ENCODE results near the gene CCR7. TPM values are rescaled to one million over a fixed set of nuclear protein-coding genes. Genes with fewer than 3 reads are reported as not detected.

Gene CCR7
- total RNA-seq, 2 experiments from 2014 or later, result 150 to 156 TPM

DNA sequence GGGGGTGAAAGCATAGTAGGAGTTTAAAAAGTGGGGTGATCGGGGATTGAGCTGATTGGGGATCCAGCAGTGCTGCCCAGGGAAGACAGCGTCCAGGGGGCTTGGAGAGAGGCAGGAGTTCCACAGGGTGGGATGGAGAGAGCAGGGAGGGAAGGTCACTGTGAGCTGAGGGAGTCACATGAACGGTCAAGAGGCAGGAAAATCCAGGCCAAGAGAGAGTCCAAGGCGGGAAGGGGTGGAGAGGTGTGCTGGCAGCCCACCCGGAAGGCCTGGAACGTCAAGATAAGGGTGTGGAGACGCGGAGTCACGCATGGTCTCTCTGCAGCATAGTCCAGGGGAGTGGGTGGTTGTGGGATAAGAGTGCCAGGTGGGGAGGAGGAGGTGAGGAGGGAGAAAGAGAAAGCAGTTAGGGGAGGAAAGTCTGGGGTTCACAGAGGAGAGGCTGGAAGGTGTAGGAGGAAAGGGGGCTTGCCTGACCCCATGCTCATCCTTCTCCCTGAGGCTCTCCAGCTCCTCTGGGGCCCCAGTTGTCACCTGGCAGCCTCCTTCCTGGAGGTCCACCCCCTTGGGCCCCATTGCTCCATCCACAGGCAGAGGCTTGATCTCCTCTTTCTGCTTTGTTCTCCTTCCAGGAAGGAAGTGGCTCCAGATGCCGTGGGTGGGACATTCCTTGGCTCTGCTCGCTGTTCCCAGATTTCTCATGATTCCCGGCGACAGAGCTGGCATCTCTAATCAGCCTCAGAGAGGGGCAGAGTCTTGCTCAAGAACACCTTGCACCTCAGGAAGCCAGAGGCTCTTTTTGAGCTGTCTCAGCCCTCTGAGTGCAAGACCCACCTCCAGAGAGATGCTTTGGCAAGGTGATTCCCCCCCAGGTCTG lies 28.7 kb downstream of the CCR7 start:
- Mint-ChIP-seq H3K9me3 (no peaks in the 10 kb centered on the region), H3K27ac (peak overlapping the region; percentile 42), H3K27me3 (ENCODE audit: low read depth) (no peaks in the 10 kb centered on the region), H3K4me3 (no peak overlapping the region), H3K36me3 (ENCODE audit: low read depth) (no peaks in the 10 kb centered on the region), H3K4me1 (ENCODE audit: low read depth) (peaks cover 90% of the 10 kb centered on the region)
- intact Hi-C loops (cut with micrococcal nuclease), result no loop called here
- no peak for DNase-seq
- CTCF ChIA-PET, result interaction anchor here (0.8 to 16.6 kb wide), 9 partner anchors 8 to 174 kb away, joined by 3 to 276 read pairs (median 4); partner anchors contain the start of genes CCR7 and TOP2A

DNA sequence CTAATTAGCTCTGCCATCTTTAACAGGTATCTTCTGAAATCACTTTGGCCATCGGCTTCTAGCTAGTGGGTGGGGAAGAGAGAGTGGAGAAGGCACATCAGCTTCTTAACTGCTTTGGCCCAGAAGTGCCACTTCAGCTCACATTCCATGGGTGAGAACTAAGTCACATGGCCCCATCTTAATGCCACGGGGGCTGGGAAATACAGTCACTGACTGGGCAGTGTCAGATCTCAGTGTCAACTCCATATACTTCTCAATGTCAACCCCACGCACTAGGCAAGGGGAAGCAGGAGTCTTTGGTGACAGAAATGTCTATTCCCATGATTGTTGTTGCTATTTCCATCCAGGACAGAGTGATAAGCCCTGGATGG lies 29.4 kb downstream of the CCR7 start:
- H3K4me3 Mint-ChIP-seq, result no peak overlapping the region
- H3K9me3 Mint-ChIP-seq, result no peaks in the 10 kb centered on the region
- intact Hi-C loops (cut with micrococcal nuclease), result no loop called here
- peaks cover 90% of the 10 kb centered on the region for H3K4me1 Mint-ChIP-seq (ENCODE audit: low read depth)
- H3K27me3 Mint-ChIP-seq (ENCODE audit: low read depth), result no peaks in the 10 kb centered on the region
- H3K27ac Mint-ChIP-seq, result peak overlapping the region; percentile 42
- H3K36me3 Mint-ChIP-seq (ENCODE audit: low read depth), result no peaks in the 10 kb centered on the region
- no peak for DNase-seq
- CTCF ChIA-PET, result interaction anchor here (0.7 to 16.6 kb wide), 9 partner anchors 13 to 252 kb away, joined by 3 to 276 read pairs (median 22); partner anchors contain the start of genes CCR7, IGFBP4 and TOP2A

DNA sequence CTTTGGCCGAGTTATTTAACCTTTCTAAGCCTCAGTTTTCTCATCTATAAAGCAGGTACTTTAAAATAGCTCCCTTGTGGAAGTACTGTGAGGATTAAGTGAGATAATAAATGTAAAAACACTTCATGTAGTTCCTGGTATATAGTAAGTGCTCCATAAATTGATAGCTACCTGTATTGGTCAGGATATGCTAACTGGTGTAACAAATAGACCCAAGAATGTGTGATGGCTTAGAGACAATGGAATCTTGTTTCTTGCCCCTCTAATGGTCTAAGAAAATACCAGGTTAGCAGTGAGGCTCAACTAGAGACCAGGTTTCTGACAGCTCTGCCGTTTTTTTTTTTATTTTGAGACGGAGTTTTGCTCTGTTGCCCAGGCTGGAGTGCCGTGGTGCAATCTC lies 29.8 kb downstream of the CCR7 start:
- CTCF ChIA-PET, result interaction anchor here (0.6 to 16.6 kb wide), 13 partner anchors 13 to 252 kb away, joined by 3 to 276 read pairs (median 22); partner anchors contain the start of genes CCR7, GJD3, IGFBP4 and TOP2A
- intact Hi-C loops (cut with micrococcal nuclease), result no loop called here
- H3K4me3 Mint-ChIP-seq, result no peak overlapping the region

DNA sequence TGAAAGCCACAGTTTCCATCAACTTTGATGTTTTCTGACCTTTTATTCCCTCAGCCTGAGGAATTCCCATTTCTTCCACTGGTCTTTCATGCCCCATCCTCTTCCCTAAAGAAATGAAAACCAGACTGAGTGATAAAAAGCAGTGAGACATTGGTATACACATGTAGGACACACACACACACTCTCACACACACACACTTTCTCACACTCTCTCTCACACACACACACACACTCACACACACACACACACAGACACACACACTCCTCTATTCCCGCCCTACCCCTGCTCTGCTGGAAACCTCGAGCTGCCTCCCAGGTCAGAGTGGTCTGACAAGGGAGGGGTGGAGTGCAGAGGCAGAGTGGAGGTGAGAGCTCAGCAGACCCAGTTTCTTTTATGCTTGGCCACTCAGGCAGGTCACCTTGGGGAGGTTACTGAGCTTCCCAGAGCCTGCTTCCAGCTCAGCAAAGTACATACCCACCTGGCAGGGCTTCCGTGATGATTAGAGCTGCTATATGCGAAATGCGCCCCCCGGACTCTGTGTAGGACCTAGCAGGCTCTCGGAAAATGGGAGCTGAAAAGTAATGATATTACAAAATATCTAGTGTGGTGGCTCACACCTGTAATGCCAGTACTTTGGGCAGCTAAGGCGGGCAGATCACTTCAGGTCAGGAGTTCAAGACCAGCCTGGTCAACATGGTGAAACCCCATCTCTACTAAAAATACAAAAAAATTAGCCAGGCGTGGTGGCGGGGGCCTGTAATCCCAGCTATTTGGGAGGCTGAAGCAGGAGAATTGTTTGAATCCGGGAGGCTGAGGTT lies 30.7 kb downstream of the CCR7 start:
- H3K4me1 Mint-ChIP-seq (ENCODE audit: low read depth), result peaks cover 90% of the 10 kb centered on the region
- no peaks in the 10 kb centered on the region for H3K9me3 Mint-ChIP-seq
- no peaks in the 10 kb centered on the region for H3K36me3 Mint-ChIP-seq (ENCODE audit: low read depth)
- peak overlapping the region; percentile 64 for H3K27ac Mint-ChIP-seq
- intact Hi-C loops (cut with micrococcal nuclease), result no loop called here
- CTCF ChIA-PET, result interaction anchor here (0.6 to 16.6 kb wide), 24 partner anchors 9 to 227 kb away, joined by 3 to 276 read pairs (median 6); partner anchors contain the start of genes CCR7, GJD3, IGFBP4 and TOP2A
- no peak for DNase-seq
- no peak overlapping the region for H3K4me3 Mint-ChIP-seq
- no peaks in the 10 kb centered on the region for H3K27me3 Mint-ChIP-seq (ENCODE audit: low read depth)

More for the DNA sequence above, 29.8 kb downstream of the CCR7 start:
- Mint-ChIP-seq H3K4me1 (ENCODE audit: low read depth) (peaks cover 90% of the 10 kb centered on the region), H3K9me3 (no peaks in the 10 kb centered on the region), H3K27me3 (ENCODE audit: low read depth) (no peaks in the 10 kb centered on the region), H3K36me3 (ENCODE audit: low read depth) (no peaks in the 10 kb centered on the region), H3K27ac (no peak overlapping the region)
- no peak for DNase-seq

DNA sequence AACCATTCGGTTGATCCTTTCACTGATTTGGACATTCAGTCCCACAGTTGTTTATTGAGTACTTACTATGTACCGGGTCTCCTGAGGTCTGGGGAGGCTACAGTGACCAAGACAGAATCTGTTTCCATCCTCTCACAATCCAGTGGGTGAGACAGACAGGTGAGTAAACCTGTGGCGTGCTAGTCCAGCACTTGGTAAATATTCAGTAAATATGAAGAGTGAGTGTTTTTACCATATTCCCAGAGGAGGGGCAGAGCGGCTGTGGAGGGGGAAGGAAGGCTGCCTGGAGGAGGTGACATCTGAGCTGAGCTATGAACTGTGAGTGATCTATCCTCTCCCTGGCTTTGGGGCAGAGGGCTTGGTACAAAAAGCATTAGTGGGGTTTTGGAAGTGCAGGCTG lies 31.4 kb downstream of the CCR7 start:
- intact Hi-C loops (cut with micrococcal nuclease), result loop anchor here (1.0 kb wide), 7 partner anchors 7 to 176 kb away; no protein-coding TSS in a partner anchor
- Mint-ChIP-seq H3K27ac (peak overlapping the region; percentile 74), H3K4me3 (peak overlapping the region; percentile 17), H3K36me3 (ENCODE audit: low read depth) (no peaks in the 10 kb centered on the region), H3K9me3 (no peaks in the 10 kb centered on the region), H3K4me1 (ENCODE audit: low read depth) (peaks cover 90% of the 10 kb centered on the region), H3K27me3 (ENCODE audit: low read depth) (no peaks in the 10 kb centered on the region)
- no peak for DNase-seq
- CTCF ChIA-PET, result interaction anchor here (0.7 to 16.6 kb wide), 36 partner anchors 8 to 250 kb away, joined by 3 to 276 read pairs (median 6); partner anchors contain the start of genes CCR7, GJD3, IGFBP4 and TOP2A

DNA sequence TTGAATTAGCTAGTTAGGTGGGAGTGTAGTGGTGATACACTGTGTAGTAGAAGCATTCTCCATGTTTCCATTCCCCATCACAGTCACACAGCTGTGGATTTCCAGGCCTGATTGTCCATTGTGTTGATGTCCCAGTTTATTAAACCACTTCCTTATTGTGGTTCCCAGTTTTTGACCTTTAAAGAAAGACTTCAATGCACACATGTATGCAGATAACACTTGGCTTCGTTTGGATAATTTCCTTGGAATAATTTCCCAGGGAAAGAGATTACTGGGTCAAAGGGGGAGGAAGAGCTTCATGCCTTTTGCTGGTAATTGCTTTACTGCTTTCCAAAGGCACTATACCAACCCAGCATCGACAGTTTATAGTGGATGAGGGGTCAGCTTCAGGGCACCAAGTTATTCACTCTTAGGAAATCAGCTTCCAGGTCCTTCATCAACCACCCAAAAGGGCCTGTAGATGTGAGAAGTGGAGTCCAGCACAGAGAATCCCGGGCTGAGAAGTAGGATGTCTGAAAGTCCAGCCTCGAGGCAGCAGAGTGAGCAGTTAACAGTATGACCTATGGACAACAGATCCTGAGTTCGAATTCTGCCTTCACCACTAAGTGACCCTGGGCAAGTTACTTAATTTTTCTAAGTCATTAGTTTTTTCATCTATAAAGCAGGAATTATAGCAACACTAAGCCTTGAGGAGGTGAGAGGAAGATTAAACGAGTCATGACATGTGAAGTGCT lies 32.6 kb downstream of the CCR7 start:
- Mint-ChIP-seq H3K4me3 (peak overlapping the region; percentile 61), H3K27me3 (ENCODE audit: low read depth) (no peaks in the 10 kb centered on the region), H3K9me3 (no peaks in the 10 kb centered on the region), H3K4me1 (ENCODE audit: low read depth) (peaks cover 86% of the 10 kb centered on the region), H3K27ac (peak overlapping the region; percentile 91), H3K36me3 (ENCODE audit: low read depth) (no peaks in the 10 kb centered on the region)
- intact Hi-C loops (cut with micrococcal nuclease), result loop anchor here (1.0 kb wide), 7 partner anchors 9 to 174 kb away; no protein-coding TSS in a partner anchor
- peak; percentile 7 for DNase-seq
- CTCF ChIA-PET, result interaction anchor here (0.5 to 16.6 kb wide), 47 partner anchors 8 to 463 kb away, joined by 3 to 276 read pairs (median 5); partner anchors contain the start of genes CCR7, GJD3, IGFBP4 and TOP2A

DNA sequence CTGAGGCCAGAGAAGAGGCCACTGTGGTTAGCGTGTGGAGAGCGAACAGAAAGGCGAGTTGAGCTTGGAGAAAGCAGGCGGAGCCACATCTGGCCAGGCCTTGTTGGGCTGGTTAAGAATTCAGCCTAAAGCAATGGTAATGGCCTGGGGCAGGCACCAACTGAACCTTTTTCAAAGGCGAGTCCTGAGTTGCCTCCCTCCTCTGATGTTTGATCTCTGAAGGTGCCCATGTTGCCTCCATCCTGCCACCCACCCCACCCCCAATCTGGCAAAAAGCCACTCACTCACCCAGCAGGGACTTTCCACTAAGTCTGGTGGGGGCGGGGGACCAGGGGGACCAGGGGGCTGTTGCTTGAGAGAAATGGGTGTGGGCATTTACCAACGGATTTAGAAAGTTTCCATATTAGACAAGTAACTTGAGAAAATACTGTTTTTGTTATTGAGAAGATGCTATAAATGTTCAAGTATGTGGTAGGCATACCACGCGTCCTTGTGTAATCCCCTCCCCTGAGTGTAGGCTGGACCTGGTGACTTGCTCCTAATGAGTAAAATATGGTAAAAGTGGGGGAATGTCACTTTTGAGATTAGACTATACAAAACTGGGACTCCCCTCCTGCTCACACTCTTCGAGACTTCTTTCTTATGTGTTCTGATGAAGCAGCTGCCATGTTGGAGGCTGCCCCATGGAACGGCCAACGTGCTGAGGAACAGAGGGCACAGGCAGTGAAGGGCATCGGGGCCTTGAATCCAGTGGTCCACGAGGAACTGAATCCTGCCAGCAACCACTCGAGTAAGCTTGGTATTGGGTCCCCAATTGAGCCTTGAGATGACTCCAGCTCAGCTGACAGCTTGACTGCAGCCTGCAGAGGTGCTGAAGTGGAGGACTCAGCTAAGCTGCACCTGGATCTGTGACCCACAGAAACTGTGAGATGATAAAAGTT lies 34.0 kb downstream of the CCR7 start:
- Mint-ChIP-seq H3K36me3 (ENCODE audit: low read depth) (no peaks in the 10 kb centered on the region), H3K27ac (peak overlapping the region; percentile 91), H3K27me3 (ENCODE audit: low read depth) (no peaks in the 10 kb centered on the region), H3K4me3 (peak overlapping the region; percentile 61), H3K4me1 (ENCODE audit: low read depth) (peaks cover 72% of the 10 kb centered on the region), H3K9me3 (no peaks in the 10 kb centered on the region)
- peak; percentile 95 for DNase-seq
- intact Hi-C loops (cut with micrococcal nuclease), result loop anchor here (1.0 kb wide), 4 partner anchors 15 to 86 kb away; no protein-coding TSS in a partner anchor
- CTCF ChIA-PET, result interaction anchor here (0.6 to 16.6 kb wide), 21 partner anchors 9 to 226 kb away, joined by 3 to 276 read pairs (median 7); partner anchors contain the start of genes CCR7, GJD3, IGFBP4 and TOP2A

DNA sequence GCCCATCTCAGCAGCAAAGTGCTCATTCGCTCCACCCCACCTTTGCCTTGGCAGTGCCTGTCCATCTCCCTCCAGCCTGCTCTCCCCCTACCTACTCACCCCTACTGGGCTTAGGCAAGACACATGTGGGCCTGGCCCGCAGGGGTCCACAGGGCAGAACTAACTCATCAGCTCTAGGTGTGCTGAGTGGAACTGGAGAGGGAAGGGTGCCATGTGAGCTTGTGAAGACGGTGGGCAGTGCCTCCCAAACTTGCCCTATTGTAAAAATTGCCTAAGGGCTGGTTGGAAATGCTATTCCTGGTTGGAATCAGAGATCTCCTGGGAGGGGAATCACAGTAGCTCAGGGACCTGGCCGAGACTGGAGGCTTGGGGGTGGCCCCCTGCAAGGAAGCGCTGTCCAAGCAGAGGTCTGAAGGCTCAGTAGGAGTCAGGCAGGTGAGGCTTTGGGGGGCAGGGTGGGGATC lies 34.7 kb downstream of the CCR7 start:
- Mint-ChIP-seq H3K4me3 (no peak overlapping the region), H3K27ac (peak overlapping the region; percentile 91), H3K27me3 (ENCODE audit: low read depth) (no peaks in the 10 kb centered on the region), H3K36me3 (ENCODE audit: low read depth) (peaks cover 4% of the 10 kb centered on the region), H3K9me3 (peaks cover 4% of the 10 kb centered on the region), H3K4me1 (ENCODE audit: low read depth) (peaks cover 66% of the 10 kb centered on the region)
- CTCF ChIA-PET, result interaction anchor here (3.3 to 16.6 kb wide), 7 partner anchors 12 to 173 kb away, joined by 17 to 276 read pairs (median 81); partner anchors contain the start of genes CCR7, GJD3, IGFBP4 and TOP2A
- DNase-seq, result peak; percentile 8
- intact Hi-C loops (cut with micrococcal nuclease), result no loop called here

DNA sequence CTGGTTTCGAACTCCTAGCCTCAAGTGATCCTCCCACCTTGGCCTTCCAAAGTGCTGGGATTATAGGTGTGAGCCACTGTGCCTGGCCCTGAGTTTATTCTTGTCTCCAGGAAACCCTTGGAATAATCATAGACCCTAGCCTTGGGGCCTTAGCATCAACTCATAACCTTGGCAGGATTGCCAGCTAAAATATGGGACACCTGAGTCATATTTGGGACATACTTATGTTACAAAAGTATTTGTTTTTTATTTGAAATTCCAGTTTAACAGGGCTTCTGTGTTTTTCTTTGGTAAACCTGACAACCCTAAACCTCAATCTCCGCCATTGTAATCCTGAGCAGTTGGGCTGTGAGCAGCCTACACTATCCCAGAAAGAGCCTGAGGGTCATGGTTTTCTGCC lies 35.3 kb downstream of the CCR7 start:
- no peak overlapping the region for H3K4me3 Mint-ChIP-seq
- CTCF ChIA-PET, result interaction anchor here (1.1 to 16.6 kb wide), 7 partner anchors 12 to 172 kb away, joined by 3 to 276 read pairs (median 81); partner anchors contain the start of genes CCR7, GJD3 and TOP2A
- intact Hi-C loops (cut with micrococcal nuclease), result no loop called here

DNA sequence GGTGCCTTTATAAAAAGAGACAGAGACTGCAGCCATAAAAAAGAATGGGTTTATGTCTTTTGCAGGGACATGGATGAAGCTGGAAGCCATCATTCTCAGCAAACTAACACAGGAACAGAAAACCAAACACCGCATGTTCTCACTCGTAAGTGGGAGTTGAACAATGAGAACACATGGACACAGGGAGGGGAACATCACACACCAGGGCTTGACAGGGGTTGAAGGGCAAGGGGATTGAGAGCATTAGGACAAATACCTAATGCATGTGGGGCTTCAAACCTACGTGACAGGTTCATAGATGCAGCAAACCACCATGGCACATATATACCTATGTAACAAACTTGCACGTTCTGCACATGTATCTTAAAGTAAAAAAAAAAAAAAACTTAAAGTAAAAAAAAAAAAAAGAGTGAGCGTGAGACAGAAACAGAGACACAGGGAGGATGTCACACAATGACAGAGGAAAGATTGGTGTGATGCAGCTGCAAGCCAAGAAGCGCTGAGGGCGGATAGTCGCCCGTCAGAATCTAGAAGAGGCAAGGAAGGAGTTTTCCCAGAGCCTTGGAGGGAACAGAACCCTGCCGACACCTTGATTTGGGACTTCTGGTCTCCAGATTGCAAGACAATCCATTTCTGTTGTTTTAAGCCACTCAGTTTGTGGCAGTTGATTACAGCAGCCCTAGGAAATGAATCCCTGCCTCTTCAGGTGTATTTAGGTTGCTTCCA lies 36.4 kb downstream of the CCR7 start:
- intact Hi-C loops (cut with micrococcal nuclease), result no loop called here
- H3K27ac Mint-ChIP-seq, result no peak overlapping the region
- peaks cover 16% of the 10 kb centered on the region for H3K36me3 Mint-ChIP-seq (ENCODE audit: low read depth)
- CTCF ChIA-PET, result interaction anchor here (0.5 to 1.7 kb wide), 8 partner anchors 8 to 171 kb away, joined by 3 to 6 read pairs (median 4); no protein-coding TSS in a partner anchor
- DNase-seq, result peak; percentile 63
- H3K27me3 Mint-ChIP-seq (ENCODE audit: low read depth), result no peaks in the 10 kb centered on the region
- no peak overlapping the region for H3K4me3 Mint-ChIP-seq
- peaks cover 58% of the 10 kb centered on the region for H3K4me1 Mint-ChIP-seq (ENCODE audit: low read depth)
- H3K9me3 Mint-ChIP-seq, result peaks cover 18% of the 10 kb centered on the region

More for the DNA sequence above, 35.3 kb downstream of the CCR7 start:
- Mint-ChIP-seq H3K27ac (no peak overlapping the region), H3K27me3 (ENCODE audit: low read depth) (no peaks in the 10 kb centered on the region), H3K36me3 (ENCODE audit: low read depth) (peaks cover 9% of the 10 kb centered on the region), H3K4me1 (ENCODE audit: low read depth) (peaks cover 63% of the 10 kb centered on the region), H3K9me3 (peaks cover 9% of the 10 kb centered on the region)
- DNase-seq, result peak; percentile 4

Measured in activated naive CD4-positive, alpha-beta T cell treated with anti-CD3 and anti-CD28 coated beads for 36 hours (primary cell).